HG03039 (cell line): ENCODE data around the gene CCNK.

Experiments used
- ATAC-seq: cut with Tn5 transposase; IDR thresholded peaks from one replicate; pipeline ENCODE4 v1.9.1; 2021; ENCODE audit warnings: mild to moderate bottlenecking, moderate library complexity; ENCODE audit not compliant: unreplicated experiment

CCNK gene

DNA sequence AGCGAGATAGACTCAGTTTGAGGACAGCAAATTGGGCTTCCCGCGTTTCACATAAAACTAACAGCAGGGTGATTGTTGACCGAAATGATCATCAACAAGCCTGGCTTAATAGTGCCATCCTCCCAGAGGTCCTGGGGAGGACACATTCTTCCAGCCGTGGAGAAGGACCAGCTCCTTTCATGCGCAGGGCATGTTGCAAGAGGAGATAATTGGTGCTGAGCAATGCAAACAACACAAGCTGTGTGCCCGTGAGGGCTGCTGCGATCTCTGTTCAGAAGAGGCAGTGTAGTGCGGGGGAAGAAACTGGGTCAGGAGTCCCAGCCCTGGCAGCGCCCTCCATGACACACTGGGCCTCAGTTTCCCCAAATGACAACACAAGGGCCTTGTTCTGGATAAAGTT is 68.5 kb downstream of the CCNK start:
- no peak for ATAC-seq

DNA sequence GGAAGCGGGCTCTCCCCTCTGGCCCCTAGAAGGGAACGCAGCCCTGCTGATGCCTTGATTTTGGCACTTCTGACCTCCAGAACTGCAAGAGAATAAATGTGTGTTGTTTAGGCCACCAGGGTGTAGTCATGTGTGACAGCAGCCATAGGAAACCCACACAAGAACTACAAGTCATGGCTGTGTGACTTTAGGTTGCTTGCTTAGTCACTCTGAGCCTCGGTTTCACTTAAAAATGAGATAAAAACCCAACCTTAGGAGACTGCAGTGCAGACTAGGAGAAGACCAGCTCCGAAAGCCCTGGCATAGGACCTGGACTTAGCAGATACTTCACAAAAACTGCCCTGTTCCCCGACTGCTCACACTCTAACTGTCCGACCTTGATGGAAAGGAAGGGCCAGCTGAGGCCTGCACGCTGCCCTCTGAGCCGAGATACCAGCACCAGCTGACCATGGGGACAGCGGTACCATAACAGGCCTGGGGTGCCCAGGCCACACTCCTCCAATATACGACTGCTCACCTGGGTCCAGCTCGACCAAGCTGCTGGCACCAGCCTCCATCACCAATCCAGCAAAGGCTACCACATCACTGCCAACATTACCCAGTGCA is 69.3 kb downstream of the CCNK start:
- ATAC-seq: no peak

DNA sequence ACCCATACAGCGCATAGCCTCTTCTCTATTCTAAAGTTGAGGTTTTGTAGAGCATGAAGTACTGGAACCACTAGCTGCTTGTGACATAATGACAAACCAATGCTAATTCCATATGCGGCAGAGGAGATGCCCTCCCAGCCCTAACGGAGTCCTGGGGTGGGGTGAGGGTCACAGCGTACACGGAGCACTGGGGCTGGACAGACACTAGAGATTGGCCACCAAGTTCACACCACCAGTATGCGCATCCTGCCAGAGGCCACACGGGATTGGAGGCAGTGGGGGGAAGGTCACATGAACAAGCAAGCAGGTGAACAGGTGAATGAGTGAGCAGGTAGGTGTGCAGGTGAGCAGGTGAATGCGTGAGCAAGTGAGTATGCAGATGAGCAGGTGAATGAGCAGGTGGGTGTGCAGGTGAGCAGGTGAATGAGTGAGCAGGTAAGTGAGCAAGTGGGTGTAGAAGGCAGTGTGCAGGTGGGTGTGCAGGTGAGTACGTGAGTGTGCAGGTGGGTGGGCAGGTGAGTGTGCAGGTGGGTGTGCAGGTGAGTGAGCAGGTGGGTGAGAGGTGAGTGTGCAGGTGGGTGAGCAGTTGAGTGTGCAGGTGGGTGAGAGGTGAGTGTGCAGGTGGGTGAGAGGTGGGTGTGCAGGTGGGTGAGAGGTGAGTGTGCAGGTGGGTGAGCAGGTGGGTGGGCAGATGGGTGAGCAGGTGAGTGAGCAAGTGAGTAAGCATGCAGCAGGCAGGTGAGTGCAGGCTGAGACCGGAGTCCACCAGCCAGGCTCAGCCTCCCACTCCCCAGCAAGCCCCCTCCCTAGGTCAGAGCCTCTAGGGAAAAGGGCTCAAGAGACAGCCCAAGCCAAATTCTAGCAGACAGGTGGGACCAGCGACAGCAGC is 70.1 kb downstream of the CCNK start:
- no peak for ATAC-seq

DNA sequence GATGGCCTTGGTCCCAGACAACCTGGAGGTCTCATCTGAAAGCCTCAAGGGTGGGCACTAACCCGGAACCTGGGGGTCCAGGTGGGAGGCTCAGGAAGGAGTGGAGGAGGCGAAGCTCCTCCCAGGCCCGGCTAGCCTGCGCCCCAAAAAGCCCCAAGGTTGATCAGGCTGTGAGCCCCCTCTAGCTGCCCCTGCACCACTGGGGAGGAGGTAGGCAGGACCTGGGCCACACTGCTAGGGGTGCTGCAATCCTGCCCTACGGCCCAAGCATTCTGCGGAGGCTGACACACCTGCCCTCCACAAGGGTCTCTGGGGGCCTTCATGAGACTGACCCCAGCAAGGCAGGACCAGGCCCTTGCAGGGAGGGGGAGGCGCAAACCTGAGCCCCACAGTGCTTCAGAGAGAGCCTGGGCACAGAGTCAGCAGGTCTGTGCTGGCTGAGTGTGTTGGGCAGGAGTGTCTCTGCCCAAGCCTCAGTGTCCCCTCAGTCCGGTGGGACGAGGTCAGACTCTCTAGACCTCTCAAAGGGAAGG is 70.9 kb downstream of the CCNK start:
- ATAC-seq: no peak

DNA sequence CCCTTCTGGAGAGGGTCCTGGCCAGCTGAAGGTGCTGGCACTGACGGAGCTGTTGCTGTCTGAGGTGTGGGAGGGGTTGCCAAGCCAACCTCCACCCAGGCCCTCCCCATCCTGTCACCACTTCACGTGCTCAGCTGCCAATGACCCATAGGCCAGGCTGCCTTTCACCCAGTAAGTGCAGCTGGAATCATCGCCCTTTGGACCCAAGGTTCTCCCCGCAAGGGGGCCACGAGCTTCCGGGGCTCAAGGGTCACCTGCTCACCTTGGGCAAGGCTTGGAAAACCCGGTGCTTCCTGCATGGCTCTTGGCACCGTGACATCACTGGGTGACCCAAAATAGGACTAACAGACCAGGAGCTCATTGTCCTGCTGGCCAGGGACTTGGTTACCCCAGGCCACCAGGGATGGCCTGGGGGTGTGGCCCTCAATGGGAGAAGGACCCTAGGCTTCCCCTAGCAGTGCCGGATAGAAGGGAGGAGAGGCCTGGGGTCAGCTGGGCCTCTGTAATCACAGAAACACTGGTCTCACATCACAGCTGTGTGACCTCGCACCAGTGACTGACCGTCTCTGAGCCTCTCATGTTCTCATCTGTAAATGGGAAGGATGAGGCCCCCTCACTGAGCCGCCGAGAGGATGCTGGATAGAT is 71.5 kb downstream of the CCNK start:
- no peak for ATAC-seq

DNA sequence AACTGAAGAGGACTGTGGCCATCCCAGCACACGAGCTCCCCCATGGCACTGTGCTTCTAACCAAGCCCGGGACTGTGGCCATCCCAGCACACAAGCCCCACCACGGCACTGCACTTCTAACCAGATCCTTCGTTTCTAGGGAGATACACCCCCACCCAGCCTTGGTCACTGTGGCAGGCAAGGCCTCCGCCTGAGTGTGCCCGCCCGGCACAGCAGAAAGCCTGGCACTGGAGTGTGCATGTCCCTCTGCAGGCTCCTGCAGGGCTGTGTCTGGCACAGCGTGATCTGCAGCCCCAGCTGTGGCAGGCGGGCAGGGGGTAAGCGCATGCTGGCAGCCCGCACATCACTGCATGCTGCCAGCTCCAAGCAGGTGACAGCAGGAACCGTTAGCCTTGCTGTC is 73.0 kb downstream of the CCNK start:
- ATAC-seq: no peak

DNA sequence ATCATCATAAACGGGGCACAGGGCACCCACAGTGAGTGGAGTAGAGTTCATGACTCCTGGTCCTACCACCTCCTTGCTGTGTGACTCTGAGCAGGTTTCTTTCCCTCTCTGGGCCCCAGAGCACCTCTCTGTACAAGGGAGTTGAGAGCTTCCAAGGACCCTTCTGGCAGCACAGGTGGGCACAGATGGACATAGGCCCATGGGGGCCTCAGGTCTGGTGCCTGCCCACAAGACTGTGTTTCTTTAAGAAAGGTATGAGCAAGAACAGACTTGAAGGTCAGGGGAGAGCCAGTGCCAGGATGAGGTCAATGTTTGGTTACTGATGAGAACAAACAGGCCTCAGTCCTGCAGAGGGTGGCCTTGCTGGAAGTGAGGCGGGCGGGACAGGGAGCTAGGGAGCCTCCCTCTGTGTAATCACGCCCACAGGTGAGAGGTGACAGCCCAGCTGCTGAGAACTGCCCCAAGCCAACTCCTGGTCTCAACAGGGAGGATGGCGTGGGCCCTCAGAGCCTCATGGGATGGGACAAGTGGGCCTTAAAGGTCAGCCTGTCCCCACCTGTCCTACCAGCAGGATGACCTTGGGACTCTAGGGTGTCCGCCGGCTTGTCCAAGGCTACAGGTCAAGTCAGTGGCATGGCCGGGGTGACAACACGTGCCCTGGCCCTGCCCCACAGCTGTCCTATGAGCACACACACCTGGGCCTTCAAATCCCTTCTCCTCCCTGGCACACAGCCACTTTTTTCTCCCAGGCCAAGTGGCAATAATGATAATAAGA is 73.7 kb downstream of the CCNK start:
- ATAC-seq: no peak

DNA sequence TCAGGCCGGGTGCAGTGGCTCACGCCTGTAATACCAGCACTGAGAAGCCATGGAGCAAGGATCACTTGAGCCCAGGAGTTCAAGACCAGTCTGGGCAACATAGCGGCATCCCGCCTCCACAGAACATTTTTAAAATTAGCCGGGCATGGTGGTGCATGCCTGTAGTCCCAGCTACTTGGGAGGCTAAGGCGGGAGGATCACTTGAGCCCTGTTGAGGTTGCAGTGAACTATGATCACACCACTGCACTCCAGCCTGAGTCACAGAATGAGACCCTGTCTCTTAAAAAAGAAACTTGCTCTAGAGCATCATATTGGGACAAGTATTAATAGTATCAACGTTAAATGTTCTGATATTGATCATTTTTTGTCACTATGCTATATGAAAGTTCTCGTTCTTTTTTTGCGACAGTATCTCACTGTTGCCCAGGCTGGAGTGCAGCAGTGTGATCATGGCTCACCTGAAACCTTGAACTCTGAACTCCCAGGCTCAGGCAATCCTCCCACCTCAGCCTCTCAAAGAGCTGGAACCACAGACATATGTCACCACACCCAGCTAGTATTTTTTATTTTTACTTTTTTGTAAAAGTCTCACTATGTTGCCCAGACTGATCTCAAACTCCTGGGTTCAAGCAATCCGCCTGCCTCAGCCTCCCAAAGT is 75.1 kb downstream of the CCNK start:
- no peak for ATAC-seq

DNA sequence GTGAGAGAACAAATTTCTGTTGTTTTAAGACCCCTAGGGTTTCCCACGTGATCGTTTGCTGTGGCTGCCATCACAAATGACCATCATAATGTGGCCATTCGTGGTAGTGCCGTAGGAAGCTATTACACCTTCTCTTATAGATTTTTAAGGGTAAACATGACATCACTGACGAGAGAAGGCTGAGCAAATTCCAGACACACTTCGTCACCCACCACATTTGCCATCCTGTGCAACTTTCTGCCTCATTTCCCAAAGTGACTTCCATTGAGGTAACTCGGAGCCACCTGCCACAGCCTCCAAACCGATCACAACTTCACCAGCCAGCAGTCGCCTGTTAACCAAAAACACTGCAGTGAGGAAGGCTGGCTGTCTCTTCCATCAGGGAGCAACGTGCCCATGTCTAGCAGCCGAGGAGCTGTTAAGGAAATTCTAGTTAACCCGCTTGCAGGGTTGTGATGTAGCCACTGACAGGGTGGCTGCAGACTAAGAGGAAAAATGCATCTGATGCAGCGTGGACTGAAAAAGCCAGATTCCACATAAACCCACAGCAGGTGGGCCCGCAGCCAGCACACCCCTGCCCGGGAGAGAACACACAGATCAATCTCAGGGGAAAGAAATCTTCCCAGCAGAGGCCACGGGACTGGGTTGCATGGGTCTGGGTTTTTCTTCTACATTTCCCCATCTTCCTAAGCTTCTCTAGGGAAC is 78.2 kb downstream of the CCNK start:
- ATAC-seq: no peak

DNA sequence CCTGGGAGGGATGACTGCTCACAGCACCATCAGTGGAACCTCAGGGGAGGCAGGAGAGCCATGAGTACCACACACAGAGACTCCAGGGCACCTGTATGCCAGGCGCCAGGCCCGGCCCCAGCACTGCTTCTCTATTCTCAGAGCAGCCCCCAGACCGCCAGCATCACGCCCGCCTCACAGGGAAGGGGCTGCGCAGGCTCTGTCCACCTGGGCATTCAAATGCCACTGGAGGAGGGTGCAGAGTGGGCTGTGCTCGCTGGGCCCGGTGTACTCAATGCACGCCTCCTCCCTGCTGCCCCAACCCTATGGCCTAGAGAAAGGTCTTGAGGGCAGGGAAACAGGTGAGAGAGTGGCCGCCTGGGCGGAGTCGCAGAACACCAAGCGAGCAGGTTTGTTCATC is 79.2 kb downstream of the CCNK start:
- no peak for ATAC-seq

DNA sequence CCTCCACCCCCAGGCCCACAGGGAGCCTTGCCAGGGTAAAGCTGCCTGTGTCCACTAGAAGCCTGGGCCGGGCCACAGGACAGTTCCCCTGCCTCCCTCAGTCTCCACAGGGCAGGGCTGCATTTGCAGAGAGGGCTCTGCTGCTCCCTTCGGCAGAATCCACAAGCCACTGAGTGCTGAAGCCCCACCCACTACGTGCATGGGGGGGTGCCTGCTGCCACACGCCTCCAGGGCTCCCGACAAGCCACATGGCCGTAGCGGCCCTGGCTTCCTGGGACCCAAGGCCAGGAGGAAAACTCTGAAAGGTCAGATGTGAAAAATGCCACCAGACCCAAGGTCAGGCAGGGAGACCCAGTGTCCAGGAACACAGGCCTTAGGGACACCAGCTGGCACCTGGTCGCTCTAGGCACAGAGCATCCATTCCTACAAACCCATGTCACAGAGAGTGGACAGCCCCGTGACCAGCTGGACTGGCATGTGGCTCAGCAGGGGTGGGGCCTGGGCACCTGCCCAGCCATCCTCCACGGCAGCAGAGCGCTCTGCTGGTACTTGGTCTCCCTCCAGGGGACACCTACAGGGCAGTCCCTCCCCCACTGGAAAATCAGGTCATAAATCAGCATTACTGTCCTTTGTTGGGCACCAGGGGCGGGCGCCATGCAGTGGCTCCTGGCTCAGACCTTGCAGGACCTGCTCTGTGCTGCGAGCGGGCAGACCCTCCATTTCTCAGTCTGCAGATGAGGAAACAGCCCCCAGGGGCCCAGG is 79.9 kb downstream of the CCNK start:
- no peak for ATAC-seq

DNA sequence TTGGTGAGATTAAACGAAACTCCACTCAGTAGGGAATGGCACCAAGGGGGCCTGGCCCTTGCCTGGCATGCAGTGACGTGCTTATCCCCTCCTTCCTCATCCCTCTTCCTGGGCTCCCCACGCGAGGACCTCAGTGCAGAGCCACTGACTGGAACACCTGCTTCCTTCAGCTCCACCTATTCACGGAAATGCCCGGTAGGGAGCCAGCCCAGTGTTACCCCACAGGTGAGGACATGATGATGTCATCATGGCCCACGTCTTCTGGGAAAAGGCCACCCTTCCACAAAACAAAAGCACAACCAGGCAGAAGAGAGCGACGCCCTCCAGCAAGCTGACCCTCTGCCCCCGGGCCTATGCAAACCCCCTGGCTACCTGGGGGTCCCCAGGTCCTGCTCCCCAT is 80.7 kb downstream of the CCNK start:
- ATAC-seq: no peak
